Upper lobe of left lung (tissue), 6 donors: ENCODE data around the gene GRB10. TPM values are rescaled to one million over a fixed set of nuclear protein-coding genes. Genes with fewer than 3 reads are reported as not detected.

Source experiments
- ATAC-seq, 2 donors: fragments of 200-7000 bp; cut with Tn5 transposase; one replicate each; pipeline ENCODE4 v1.9.1; 2022; ENCODE audit warnings: mild to moderate bottlenecking in 2 of 2, moderate library complexity in 2 of 2; ENCODE audit not compliant: low FRiP score in 2 of 2
- DNase-seq, 2 donors: peaks; one replicate each; pipeline ENCODE4 v3.0.0-alpha.2; 2019 to 2020
- H3K27ac ChIP-seq, 4 donors: fragments of 200-600 bp; sonication (generic); one replicate each; pipeline ENCODE4 v1.5.1; 2016 to 2019
- H3K27me3 ChIP-seq, 4 donors: fragments of 200-600 bp; sonication (generic); one replicate each; pipeline ENCODE4 v1.5.1; 2017 to 2019
- H3K36me3 ChIP-seq, 4 donors: fragments of 200-600 bp; sonication (generic); one replicate each; pipeline ENCODE4 v1.5.1; 2016 to 2019
- H3K4me1 ChIP-seq, 4 donors: fragments of 200-600 bp; sonication (generic); one replicate each; pipeline ENCODE4 v1.5.1; 2018 to 2019
- H3K4me3 ChIP-seq, 4 donors: fragments of 200-600 bp; sonication (generic); one replicate each; pipeline ENCODE4 v1.5.1; 2017 to 2019; ENCODE audit warnings: mild to moderate bottlenecking in 2 of 4, moderate library complexity in 1 of 4
- H3K9me3 ChIP-seq, 4 donors: fragments of 200-600 bp; sonication (generic); one replicate each; pipeline ENCODE4 v1.5.1; 2018 to 2019
- CTCF ChIP-seq, 6 experiments: fragments of 450-650 bp in 4 of 6; fragments of 200-600 bp in 2 of 6; sonication (generic) in 2 of 6; IDR thresholded peaks; one replicate each; pipeline ENCODE4 v1.5.1; 2016 to 2019; ENCODE audit warnings: antibody characterized with exemption in 6 of 6
- EP300 ChIP-seq, 4 donors: sonication (generic); formaldehyde crosslinking; IDR thresholded peaks; one replicate each; pipeline ENCODE4 v1.5.1; 2017; ENCODE audit warnings: antibody characterized with exemption in 4 of 4, control low read depth in 2 of 4
- POLR2A ChIP-seq, 4 donors: fragments of 450-650 bp; IDR thresholded peaks; one replicate each; pipeline ENCODE4 v1.5.1; 2016 to 2017; ENCODE audit warnings: antibody characterized with exemption in 4 of 4, mild to moderate bottlenecking in 2 of 4
- POLR2AphosphoS5 ChIP-seq, 2 donors: sonication (generic); formaldehyde crosslinking; IDR thresholded peaks; one replicate each; pipeline ENCODE4 v1.5.1; 2017; ENCODE audit warnings: antibody characterized with exemption in 2 of 2
- WGBS, 2 donors: methylation state at CpG; one replicate each; pipeline ENCODE4 v1.1.5; 2017 to 2018; 5-methylcytosine and 5-hydroxymethylcytosine counted together
- total RNA-seq, 6 donors: library from RNA; depleted of rRNA in 4 of 6; stranded (reverse); fragments of >200 nt in 4 of 6; gene quantifications; one replicate each; pipeline versions ENCODE4 v1.1.0 to v1.2.1, GENCODE V29; 2016 to 2021
- donor health status: DM: no; HTN: no; CAD: no; lungs with moderate emphysema.
- donor health status: DM: no; HTN: yes; CAD: no; lungs with severe emphysema.

The GRB10 gene
- total RNA-seq, 6 donors from 2014 or later = 32.8 to 92.2 (median 46.5) TPM

GRCh38 chr7:50768485-50769474 is 13.9 kb downstream of the GRB10 start:
- Histone ChIP-seq H3K27me3 (no peaks in the 10 kb centered on the region), H3K9me3 (no peaks in the 10 kb centered on the region), H3K4me1 (no peaks in the 10 kb centered on the region), H3K36me3 (no peaks in the 10 kb centered on the region), H3K27ac (no peak overlapping the region), H3K4me3 (no peak overlapping the region)
- DNase-seq (no peak), ATAC-seq (no peak)
- WGBS, 2 donors = 77 to 78% methylated on average over 10 of the region's 10 CpGs
- TF ChIP-seq EP300 (IDR thresholded peaks at IDR 0.05) (no peak), POLR2A (IDR thresholded peaks at IDR 0.05) (no peak), CTCF (IDR thresholded peaks at IDR 0.05) (no peak), POLR2AphosphoS5 (IDR thresholded peaks at IDR 0.05) (no peak)

GRCh38 chr7:50766849-50767207 is 15.9 kb downstream of the GRB10 start:
- Histone ChIP-seq H3K4me3 (no peak overlapping the region), H3K9me3 (no peaks in the 10 kb centered on the region), H3K27me3 (no peaks in the 10 kb centered on the region), H3K36me3 (no peaks in the 10 kb centered on the region), H3K27ac (no peak overlapping the region), H3K4me1 (no peaks in the 10 kb centered on the region)
- ATAC-seq (no peak), DNase-seq (no peak)
- WGBS, 2 donors = 41 to 50% methylated on average over 2 of the region's 2 CpGs
- TF ChIP-seq POLR2A (IDR thresholded peaks at IDR 0.05) (no peak), EP300 (IDR thresholded peaks at IDR 0.05) (no peak), CTCF (IDR thresholded peaks at IDR 0.05) (no peak), POLR2AphosphoS5 (IDR thresholded peaks at IDR 0.05) (no peak)

- H3K4me3 ChIP-seq = no peak overlapping the region
- WGBS, 2 donors = 49 to 54% methylated on average over 5 of the region's 5 CpGs
- DNase-seq (no peak), ATAC-seq (no peak)
- no peaks in the 10 kb centered on the region for H3K4me1 ChIP-seq
- no peaks in the 10 kb centered on the region for H3K36me3 ChIP-seq
- TF ChIP-seq CTCF (IDR thresholded peaks at IDR 0.05) (no peak), EP300 (IDR thresholded peaks at IDR 0.05) (no peak), POLR2A (IDR thresholded peaks at IDR 0.05) (no peak), POLR2AphosphoS5 (IDR thresholded peaks at IDR 0.05) (no peak)
- no peaks in the 10 kb centered on the region for H3K27me3 ChIP-seq
- H3K9me3 ChIP-seq = no peaks in the 10 kb centered on the region
- no peak overlapping the region for H3K27ac ChIP-seq
Measured at GRCh38 chr7:50766106-50766848, 16.4 kb downstream of the GRB10 start.

- Histone ChIP-seq H3K27me3 (no peaks in the 10 kb centered on the region), H3K4me3 (no peak overlapping the region), H3K9me3 (no peaks in the 10 kb centered on the region), H3K4me1 (peaks cover 0 to 5% (median 2%) of the 10 kb centered on the region in 4 donors), H3K27ac (no peak overlapping the region), H3K36me3 (no peaks in the 10 kb centered on the region)
- ATAC-seq (no peak), DNase-seq (no peak)
- TF ChIP-seq EP300 (IDR thresholded peaks at IDR 0.05) (no peak), POLR2AphosphoS5 (IDR thresholded peaks at IDR 0.05) (no peak), CTCF (IDR thresholded peaks at IDR 0.05) (no peak), POLR2A (IDR thresholded peaks at IDR 0.05) (no peak)
- WGBS, 2 donors = 93 to 94% methylated on average over 2 of the region's 2 CpGs
Measured at GRCh38 chr7:50762337-50762736, 20.4 kb downstream of the GRB10 start.
